Sigmoid colon (tissue), 7 donors: ENCODE results near the gene SLC27A2. TPM values are rescaled to one million over a fixed set of nuclear protein-coding genes. Genes with fewer than 3 reads are reported as not detected.

Experiments
- DNase-seq: peaks from one replicate; pipeline ENCODE4 v3.0.0-alpha.2; 2019
- H3K27ac ChIP-seq, 4 donors: fragments of 200-600 bp; sonication (generic); one replicate each; pipeline ENCODE4 v1.5.1; 2016 to 2019; ENCODE audit warnings: mild to moderate bottlenecking in 1 of 4
- H3K27me3 ChIP-seq, 3 donors: fragments of 200-600 bp; sonication (generic); one replicate each; pipeline ENCODE4 v1.5.1; 2019; ENCODE audit warnings: mild to moderate bottlenecking in 1 of 3
- H3K36me3 ChIP-seq, 4 donors: fragments of 200-600 bp; sonication (generic); one replicate each; pipeline ENCODE4 v1.5.1; 2016 to 2019
- H3K4me1 ChIP-seq, 4 donors: fragments of 200-600 bp; sonication (generic); one replicate each; pipeline ENCODE4 v1.5.1; 2017 to 2019
- H3K4me3 ChIP-seq, 4 donors: fragments of 200-600 bp; sonication (generic); one replicate each; pipeline ENCODE4 v1.5.1; 2017 to 2019; ENCODE audit warnings: mild to moderate bottlenecking in 2 of 4, moderate library complexity in 1 of 4
- H3K9me3 ChIP-seq, 4 donors: fragments of 200-600 bp in 3 of 4; sonication (generic) in 3 of 4; one replicate each; pipeline versions ENCODE4 v1.5.1 to v1.6.1; 2013 to 2019
- EP300 ChIP-seq, 4 donors: sonication (generic); formaldehyde crosslinking; IDR thresholded peaks; one replicate each; pipeline ENCODE4 v1.6.1; 2017; ENCODE audit warnings: antibody characterized with exemption in 4 of 4
- POLR2A ChIP-seq, 2 donors: fragments of 450-650 bp; IDR thresholded peaks; one replicate each; pipeline ENCODE4 v1.6.1; 2016; ENCODE audit warnings: antibody characterized with exemption in 2 of 2, mild to moderate bottlenecking in 2 of 2, moderate library complexity in 2 of 2
- POLR2AphosphoS5 ChIP-seq, 4 donors: sonication (generic); formaldehyde crosslinking; IDR thresholded peaks; one replicate each; pipeline ENCODE4 v1.6.1; 2017; ENCODE audit warnings: antibody characterized with exemption in 4 of 4
- WGBS, 2 donors: extraction: QIAGEN DNeasy Blood & Tissue Kit; methylation state at CpG; one replicate each; pipeline ENCODE4 v1.1.7; 2013; 5-methylcytosine and 5-hydroxymethylcytosine counted together
- intact Hi-C: fragments of 100-400 bp; cut with DNase I; formaldehyde crosslinking; loops from one replicate; pipeline ENCODE4 v1.15.1; 2023
- polyA plus RNA-seq, 3 donors: library from polyadenylated mRNA; stranded (reverse); fragments of 200-250 nt; gene quantifications; one replicate each; pipeline ENCODE4 v1.2.3, GENCODE V29; 2013
- total RNA-seq, 4 donors: library from RNA; depleted of rRNA; stranded (reverse); fragments of >200 nt; gene quantifications; one replicate each; pipeline ENCODE4 v1.1.0, GENCODE V29; 2016
- TF ChIP-seq, protein P1 (sequence below), 4 experiments: fragments of 450-650 bp in 3 of 4; fragments of 200-600 bp in 1 of 4; IDR thresholded peaks; one replicate each; pipeline ENCODE4 v1.5.1; 2016 to 2019; ENCODE audit warnings: antibody characterized with exemption in 4 of 4, mild to moderate bottlenecking in 3 of 4, moderate library complexity in 2 of 4
- donor health status: healthy with polysubstance abuse.
- donor health status: Bipolar disorder and iron deficiency.
- donor health status: healthy.

SLC27A2 gene
- total and polyA plus RNA-seq, 7 donors, result 0.33 to 16.6 (median 4.6) TPM; not detected in 2

DNA sequence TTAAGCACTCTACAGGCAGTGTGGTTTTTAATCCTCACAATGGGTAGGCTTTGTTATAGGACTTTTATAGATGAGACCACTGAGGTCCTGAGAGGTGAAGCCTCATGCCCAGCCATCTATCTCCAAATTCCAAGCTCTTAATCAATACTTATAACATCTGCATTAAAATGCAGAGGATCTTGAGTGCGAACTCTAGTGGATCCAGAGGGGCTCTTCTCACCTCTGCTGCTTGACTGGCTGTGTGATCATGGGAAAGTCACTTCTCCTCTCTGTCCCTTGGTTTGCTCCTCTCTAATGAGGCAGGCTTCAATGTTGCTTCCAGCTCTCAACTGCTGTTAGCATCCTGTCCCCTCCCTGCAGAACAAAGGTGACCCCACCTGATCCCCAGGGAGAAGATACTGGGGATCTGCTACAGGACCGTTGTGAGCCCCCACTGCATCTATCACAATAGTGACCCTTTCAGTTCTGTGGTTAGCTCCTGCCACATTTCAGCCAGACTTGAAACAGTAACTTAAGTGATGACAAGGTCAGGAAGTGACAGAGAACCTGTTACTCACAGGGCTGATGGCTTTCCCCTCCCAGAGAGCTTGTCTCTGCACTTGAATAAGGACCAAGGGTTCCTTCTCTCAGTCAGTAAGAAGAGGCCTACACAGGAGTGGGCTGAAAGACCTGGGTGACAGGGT lies 1.3 kb downstream of the SLC27A2 start:
- Histone ChIP-seq H3K27me3 (peaks cover 4 to 37% (median 27%) of the 10 kb centered on the region in 3 donors), H3K9me3 (no peaks in the 10 kb centered on the region), H3K4me1 (peaks cover 0 to 14% (median 12%) of the 10 kb centered on the region in 4 donors), H3K4me3 (no peak overlapping the region), H3K27ac (no peak overlapping the region), H3K36me3 (no peaks in the 10 kb centered on the region)
- WGBS, 2 donors, result 33 to 59% methylated on average over 2 of the region's 2 CpGs
- DNase-seq, result no peak
- intact Hi-C loops, result no loop called here
- TF ChIP-seq POLR2A (IDR thresholded peaks at IDR 0.05) (no peak), EP300 (IDR thresholded peaks at IDR 0.05) (no peak), POLR2AphosphoS5 (IDR thresholded peaks at IDR 0.05) (no peak)
- TF ChIP-seq, protein P1, sequence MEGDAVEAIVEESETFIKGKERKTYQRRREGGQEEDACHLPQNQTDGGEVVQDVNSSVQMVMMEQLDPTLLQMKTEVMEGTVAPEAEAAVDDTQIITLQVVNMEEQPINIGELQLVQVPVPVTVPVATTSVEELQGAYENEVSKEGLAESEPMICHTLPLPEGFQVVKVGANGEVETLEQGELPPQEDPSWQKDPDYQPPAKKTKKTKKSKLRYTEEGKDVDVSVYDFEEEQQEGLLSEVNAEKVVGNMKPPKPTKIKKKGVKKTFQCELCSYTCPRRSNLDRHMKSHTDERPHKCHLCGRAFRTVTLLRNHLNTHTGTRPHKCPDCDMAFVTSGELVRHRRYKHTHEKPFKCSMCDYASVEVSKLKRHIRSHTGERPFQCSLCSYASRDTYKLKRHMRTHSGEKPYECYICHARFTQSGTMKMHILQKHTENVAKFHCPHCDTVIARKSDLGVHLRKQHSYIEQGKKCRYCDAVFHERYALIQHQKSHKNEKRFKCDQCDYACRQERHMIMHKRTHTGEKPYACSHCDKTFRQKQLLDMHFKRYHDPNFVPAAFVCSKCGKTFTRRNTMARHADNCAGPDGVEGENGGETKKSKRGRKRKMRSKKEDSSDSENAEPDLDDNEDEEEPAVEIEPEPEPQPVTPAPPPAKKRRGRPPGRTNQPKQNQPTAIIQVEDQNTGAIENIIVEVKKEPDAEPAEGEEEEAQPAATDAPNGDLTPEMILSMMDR (IDR thresholded peaks at IDR 0.05), result no peak

DNA sequence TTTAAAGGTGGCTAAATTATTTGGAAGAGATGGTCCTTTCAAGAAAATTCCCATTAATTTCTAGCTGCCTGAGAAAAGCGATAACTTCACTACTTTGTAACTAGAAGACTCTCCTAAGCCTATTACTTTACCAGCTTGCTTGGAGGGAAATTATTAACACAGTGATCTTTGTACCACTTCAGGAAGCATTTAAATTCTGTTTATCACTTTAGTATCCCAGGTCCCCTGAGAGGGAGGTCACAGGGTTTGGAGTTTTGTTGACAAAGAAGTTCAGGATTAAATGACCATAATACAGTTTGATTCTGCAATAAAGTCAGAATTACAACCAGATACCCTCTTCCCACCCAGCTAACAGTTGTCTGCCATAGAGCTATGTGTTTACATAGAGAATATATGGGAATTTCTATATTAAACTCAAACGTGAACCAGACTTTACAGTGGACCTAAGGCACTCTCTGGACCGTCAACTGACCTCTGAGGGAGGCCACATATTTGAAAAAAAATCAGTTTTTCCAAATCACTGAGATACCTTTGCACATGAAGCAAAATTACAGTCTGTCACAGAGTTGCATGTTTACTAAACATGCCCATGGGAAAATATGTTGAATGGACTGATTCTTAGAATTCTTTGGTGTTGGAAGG lies 3.0 kb downstream of the SLC27A2 start:
- Histone ChIP-seq H3K4me3 (no peak overlapping the region), H3K27me3 (peaks cover 4 to 37% (median 27%) of the 10 kb centered on the region in 3 donors), H3K4me1 (peaks cover 0 to 14% (median 12%) of the 10 kb centered on the region in 4 donors), H3K36me3 (no peaks in the 10 kb centered on the region), H3K9me3 (no peaks in the 10 kb centered on the region), H3K27ac (no peak overlapping the region)
- intact Hi-C loops, result no loop called here
- WGBS, 2 donors, result 16 to 46% methylated on average over 3 of the region's 3 CpGs
- TF ChIP-seq, protein P1 (IDR thresholded peaks at IDR 0.05), result no peak
- TF ChIP-seq POLR2A (IDR thresholded peaks at IDR 0.05) (no peak), POLR2AphosphoS5 (IDR thresholded peaks at IDR 0.05) (no peak), EP300 (IDR thresholded peaks at IDR 0.05) (no peak)
- DNase-seq, result no peak

DNA sequence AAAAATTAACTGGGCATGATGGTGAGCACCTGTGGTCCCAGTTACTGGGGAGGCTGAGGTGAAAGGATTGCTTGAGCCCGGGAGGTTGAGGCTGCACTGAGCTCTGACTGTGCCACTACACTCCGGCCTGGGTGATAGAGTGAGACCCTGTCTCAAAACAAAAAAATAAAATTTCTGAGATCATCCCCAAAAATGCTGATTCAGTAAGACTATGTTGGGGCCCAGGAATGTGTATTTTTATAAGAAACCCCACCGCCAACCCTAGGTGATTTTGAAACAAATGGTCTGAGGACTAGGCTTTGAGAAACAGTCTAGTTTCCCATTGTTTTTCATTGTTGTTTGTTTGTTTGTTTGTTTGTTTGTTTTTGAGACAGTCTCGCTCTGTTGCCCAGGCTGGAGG lies 4.1 kb downstream of the SLC27A2 start:
- H3K4me1 ChIP-seq, result peaks cover 0 to 14% (median 12%) of the 10 kb centered on the region in 4 donors
- no peak overlapping the region for H3K27ac ChIP-seq
- 97 to 98% methylated on average over 4 of the region's 4 CpGs for WGBS, 2 donors
- no peaks in the 10 kb centered on the region for H3K9me3 ChIP-seq
- no peak overlapping the region for H3K4me3 ChIP-seq
- TF ChIP-seq EP300 (IDR thresholded peaks at IDR 0.05) (no peak), POLR2A (IDR thresholded peaks at IDR 0.05) (no peak), POLR2AphosphoS5 (IDR thresholded peaks at IDR 0.05) (no peak)
- TF ChIP-seq, protein P1 (IDR thresholded peaks at IDR 0.05), result no peak
- DNase-seq, result no peak
- peaks cover 4 to 37% (median 22%) of the 10 kb centered on the region in 3 donors for H3K27me3 ChIP-seq
- intact Hi-C loops, result no loop called here
- H3K36me3 ChIP-seq, result no peaks in the 10 kb centered on the region

DNA sequence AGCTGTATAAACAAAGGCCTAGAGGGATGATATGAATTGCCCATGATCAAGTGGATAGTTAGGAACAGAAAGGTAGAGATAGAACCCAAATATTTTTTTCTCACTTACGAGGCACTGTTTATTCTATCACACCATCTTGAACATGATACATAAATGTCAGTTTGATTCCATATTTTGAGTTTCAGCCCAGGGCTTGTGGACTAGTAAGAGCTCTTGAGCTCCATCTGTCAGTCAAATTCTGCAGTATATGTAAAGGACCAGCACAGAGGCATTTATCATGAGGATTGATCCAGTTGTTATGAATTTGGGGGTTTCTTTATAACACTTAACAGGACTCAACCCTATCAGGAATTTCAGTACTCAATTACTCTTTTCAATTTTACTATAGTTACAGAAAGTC lies 4.8 kb downstream of the SLC27A2 start:
- TF ChIP-seq EP300 (IDR thresholded peaks at IDR 0.05) (no peak), POLR2AphosphoS5 (IDR thresholded peaks at IDR 0.05) (no peak), POLR2A (IDR thresholded peaks at IDR 0.05) (no peak)
- TF ChIP-seq, protein P1 (IDR thresholded peaks at IDR 0.05), result no peak
- WGBS, 2 donors, result 84 to 91% methylated on average over 1 of the region's 1 CpG

More for the DNA sequence above, 4.8 kb downstream of the SLC27A2 start:
- H3K36me3 ChIP-seq, result no peaks in the 10 kb centered on the region
- no peak overlapping the region for H3K4me3 ChIP-seq
- intact Hi-C loops, result no loop called here
- H3K4me1 ChIP-seq, result peaks cover 0 to 13% (median 11%) of the 10 kb centered on the region in 4 donors
- H3K27me3 ChIP-seq, result peaks cover 4 to 31% (median 15%) of the 10 kb centered on the region in 3 donors
- no peaks in the 10 kb centered on the region for H3K9me3 ChIP-seq
- no peak for DNase-seq
- no peak overlapping the region for H3K27ac ChIP-seq
